Measurements from ENCODE around the gene COL5A2. TPM values are rescaled to one million over a fixed set of nuclear protein-coding genes. Genes with fewer than 3 reads are reported as not detected.

COL5A2 gene
- total RNA-seq, 1 donor from 2014 or later, result 7.4 TPM

DNA sequence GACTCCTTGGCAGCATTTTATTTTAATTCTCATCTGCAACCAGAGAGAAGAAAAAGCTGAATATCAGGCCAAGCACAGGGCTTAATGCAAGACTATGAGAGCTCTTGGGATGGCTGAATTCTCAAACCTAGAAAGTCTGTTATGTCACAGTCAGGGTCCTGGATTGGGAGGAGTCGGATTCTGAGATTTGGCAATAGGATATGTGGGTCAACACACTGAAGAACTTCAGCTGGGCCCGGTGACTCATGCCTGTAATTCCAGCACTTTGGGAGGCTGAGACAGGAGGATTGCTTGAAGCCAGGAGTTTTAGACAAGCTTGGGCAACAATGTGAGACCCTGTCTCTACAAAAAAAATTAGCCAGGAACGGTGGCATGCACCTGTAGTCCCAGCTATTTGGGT, 103.0 kb downstream of the COL5A2 start:
- TF ChIP-seq, protein P1, sequence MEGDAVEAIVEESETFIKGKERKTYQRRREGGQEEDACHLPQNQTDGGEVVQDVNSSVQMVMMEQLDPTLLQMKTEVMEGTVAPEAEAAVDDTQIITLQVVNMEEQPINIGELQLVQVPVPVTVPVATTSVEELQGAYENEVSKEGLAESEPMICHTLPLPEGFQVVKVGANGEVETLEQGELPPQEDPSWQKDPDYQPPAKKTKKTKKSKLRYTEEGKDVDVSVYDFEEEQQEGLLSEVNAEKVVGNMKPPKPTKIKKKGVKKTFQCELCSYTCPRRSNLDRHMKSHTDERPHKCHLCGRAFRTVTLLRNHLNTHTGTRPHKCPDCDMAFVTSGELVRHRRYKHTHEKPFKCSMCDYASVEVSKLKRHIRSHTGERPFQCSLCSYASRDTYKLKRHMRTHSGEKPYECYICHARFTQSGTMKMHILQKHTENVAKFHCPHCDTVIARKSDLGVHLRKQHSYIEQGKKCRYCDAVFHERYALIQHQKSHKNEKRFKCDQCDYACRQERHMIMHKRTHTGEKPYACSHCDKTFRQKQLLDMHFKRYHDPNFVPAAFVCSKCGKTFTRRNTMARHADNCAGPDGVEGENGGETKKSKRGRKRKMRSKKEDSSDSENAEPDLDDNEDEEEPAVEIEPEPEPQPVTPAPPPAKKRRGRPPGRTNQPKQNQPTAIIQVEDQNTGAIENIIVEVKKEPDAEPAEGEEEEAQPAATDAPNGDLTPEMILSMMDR (IDR thresholded peaks at IDR 0.05; ENCODE audit: insufficient read depth, low read length, severe bottlenecking), result no peak
- no peak overlapping the region for H3K4me3 ChIP-seq (ENCODE audit: low read depth, low read length)
- H3K36me3 ChIP-seq (ENCODE audit: control insufficient read depth, insufficient read depth, low read length), result no peaks in the 10 kb centered on the region
- FAIRE-seq (no peak), DNase-seq (ENCODE audit: low read depth) (peak; percentile 4)
- H3K27me3 ChIP-seq (ENCODE audit: control insufficient read depth, insufficient read depth, low read length), result no peaks in the 10 kb centered on the region

DNA sequence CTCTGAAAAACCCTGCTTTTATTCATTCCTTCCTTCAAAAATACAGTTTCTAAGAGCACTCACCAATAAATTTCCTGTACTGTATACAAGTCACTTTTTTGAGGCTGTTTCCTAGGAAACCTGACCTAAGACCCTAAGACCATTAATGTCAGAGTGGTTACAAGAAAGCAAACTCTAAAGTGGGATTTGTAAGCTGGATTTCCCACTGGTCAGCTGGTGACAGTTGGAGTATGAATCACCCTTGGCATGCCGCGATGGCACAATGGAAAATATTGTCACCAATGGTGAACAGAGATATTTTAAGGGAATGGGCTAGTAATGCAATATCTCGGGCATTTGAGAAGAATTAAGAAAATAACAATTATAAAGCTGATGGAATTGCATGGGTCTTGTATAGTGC, 103.4 kb downstream of the COL5A2 start:
- TF ChIP-seq, protein P1 (IDR thresholded peaks at IDR 0.05; ENCODE audit: insufficient read depth, low read length, severe bottlenecking), result no peak
- FAIRE-seq (no peak), DNase-seq (ENCODE audit: low read depth) (no peak)
- H3K27me3 ChIP-seq (ENCODE audit: control insufficient read depth, insufficient read depth, low read length), result no peaks in the 10 kb centered on the region
- no peak overlapping the region for H3K4me3 ChIP-seq (ENCODE audit: low read depth, low read length)
- H3K36me3 ChIP-seq (ENCODE audit: control insufficient read depth, insufficient read depth, low read length), result no peaks in the 10 kb centered on the region

DNA sequence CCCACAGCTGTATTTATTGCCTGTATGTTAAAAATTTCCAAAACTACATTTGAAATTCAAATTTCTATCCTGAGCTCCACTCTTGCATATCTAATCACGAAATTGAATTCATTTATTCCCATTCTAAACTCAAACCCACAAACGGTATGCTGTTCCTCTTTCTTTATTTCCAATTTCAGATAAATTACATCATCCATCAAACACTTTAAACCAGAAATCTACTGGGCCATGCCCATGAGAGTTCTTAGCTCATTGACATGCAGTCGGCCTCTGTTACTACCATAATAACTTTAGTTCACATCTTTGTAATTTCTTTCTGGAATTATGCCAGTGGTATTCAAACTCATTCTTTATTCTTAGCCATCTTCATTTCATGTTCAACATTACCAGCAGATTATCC, 105.1 kb downstream of the COL5A2 start:
- FAIRE-seq (no peak), DNase-seq (ENCODE audit: low read depth) (no peak)
- Histone ChIP-seq H3K27me3 (ENCODE audit: control insufficient read depth, insufficient read depth, low read length) (no peaks in the 10 kb centered on the region), H3K4me3 (ENCODE audit: low read depth, low read length) (no peak overlapping the region), H3K36me3 (ENCODE audit: control insufficient read depth, insufficient read depth, low read length) (no peaks in the 10 kb centered on the region)
- TF ChIP-seq, protein P1 (IDR thresholded peaks at IDR 0.05; ENCODE audit: insufficient read depth, low read length, severe bottlenecking), result no peak

- TF ChIP-seq, protein P1 (IDR thresholded peaks at IDR 0.05; ENCODE audit: insufficient read depth, low read length, severe bottlenecking), result no peak
- Histone ChIP-seq H3K27me3 (ENCODE audit: control insufficient read depth, insufficient read depth, low read length) (no peaks in the 10 kb centered on the region), H3K4me3 (ENCODE audit: low read depth, low read length) (no peak overlapping the region), H3K36me3 (ENCODE audit: control insufficient read depth, insufficient read depth, low read length) (no peaks in the 10 kb centered on the region)
- no peak for FAIRE-seq
- no peak for DNase-seq (ENCODE audit: low read depth)
These were observed 107.5 kb downstream of the COL5A2 start for GRCh38 chr2:189072036-189072435.

- Histone ChIP-seq H3K27me3 (ENCODE audit: control insufficient read depth, insufficient read depth, low read length) (no peaks in the 10 kb centered on the region), H3K4me3 (ENCODE audit: low read depth, low read length) (no peak overlapping the region), H3K36me3 (ENCODE audit: control insufficient read depth, insufficient read depth, low read length) (no peaks in the 10 kb centered on the region)
- no peak for DNase-seq (ENCODE audit: low read depth)
- TF ChIP-seq, protein P1 (IDR thresholded peaks at IDR 0.05; ENCODE audit: insufficient read depth, low read length, severe bottlenecking), result no peak
- no peak for FAIRE-seq
These were observed 109.5 kb downstream of the COL5A2 start for GRCh38 chr2:189069855-189070619.

GRCh38 chr2:189066037-189066436, 113.5 kb downstream of the COL5A2 start:
- H3K4me3 ChIP-seq (ENCODE audit: low read depth, low read length), result no peak overlapping the region
- H3K27me3 ChIP-seq (ENCODE audit: control insufficient read depth, insufficient read depth, low read length), result no peaks in the 10 kb centered on the region
- TF ChIP-seq, protein P1 (IDR thresholded peaks at IDR 0.05; ENCODE audit: insufficient read depth, low read length, severe bottlenecking), result no peak
- DNase-seq (ENCODE audit: low read depth) (peak; percentile 32), FAIRE-seq (no peak)
- no peaks in the 10 kb centered on the region for H3K36me3 ChIP-seq (ENCODE audit: control insufficient read depth, insufficient read depth, low read length)
